NCI-H1930 (cell line): ENCODE data around the gene RMRP.

Experiments
- DNase-seq, 2 experiments: peaks; one replicate each; lab custom pipeline; 2025; lab: John Stamatoyannopoulos, UW

Gene RMRP

GRCh38 chr9:35686222-35687203, 28.7 kb upstream of the RMRP start:
- no peak for DNase-seq

- no peak for DNase-seq
These were observed 27.7 kb upstream of the RMRP start for GRCh38 chr9:35685506-35685905.

- DNase-seq = no peak
These were observed 27.1 kb upstream of the RMRP start for GRCh38 chr9:35684921-35685320.

- DNase-seq = no peak
These were observed 25.5 kb upstream of the RMRP start for GRCh38 chr9:35683323-35683722.

GRCh38 chr9:35682520-35683315, 24.9 kb upstream of the RMRP start:
- no peak for DNase-seq

GRCh38 chr9:35682051-35682450, 24.2 kb upstream of the RMRP start:
- no peak for DNase-seq

- no peak for DNase-seq
These were observed 23.7 kb upstream of the RMRP start for GRCh38 chr9:35681341-35682002.

- DNase-seq = no peak
These were observed 22.7 kb upstream of the RMRP start for GRCh38 chr9:35680331-35681105.

- no peak for DNase-seq
These were observed 22.0 kb upstream of the RMRP start for GRCh38 chr9:35679766-35680330.

- DNase-seq = no peak
These were observed 21.3 kb upstream of the RMRP start for GRCh38 chr9:35679091-35679490.

GRCh38 chr9:35675732-35676392, 18.0 kb upstream of the RMRP start:
- DNase-seq = peak; percentile 65 to 74

- no peak for DNase-seq
These were observed 17.4 kb upstream of the RMRP start for GRCh38 chr9:35675204-35675603.

GRCh38 chr9:35674025-35674361, 16.2 kb upstream of the RMRP start:
- no peak for DNase-seq

- no peak for DNase-seq
These were observed 15.6 kb upstream of the RMRP start, which contains the start of gene CA9 for GRCh38 chr9:35673132-35674024. Gene CA9 (plus strand): TSS chr9:35673928. CDS start chr9:35673960, 32 bp downstream.

- DNase-seq = no peak
These were observed 11.7 kb upstream of the RMRP start for GRCh38 chr9:35669331-35670145.

- DNase-seq = no peak
These were observed 10.1 kb upstream of the RMRP start for GRCh38 chr9:35667939-35668338.

- DNase-seq = no peak
These were observed 8.7 kb upstream of the RMRP start for GRCh38 chr9:35666549-35666948.

- no peak for DNase-seq
These were observed 8.2 kb upstream of the RMRP start for GRCh38 chr9:35666045-35666444.

- no peak for DNase-seq
These were observed 7.6 kb upstream of the RMRP start for GRCh38 chr9:35665471-35665818.
